Heart left ventricle (tissue), 16 donors: ENCODE results near the gene CFAP221. TPM values are rescaled to one million over a fixed set of nuclear protein-coding genes. Genes with fewer than 3 reads are reported as not detected.
"Not testable (repeated sequence)": the region's sequence is repeated elsewhere in the genome, so short reads cannot be mapped to it uniquely, and the experiment has no call there.

ENCODE experiments used
- ATAC-seq, 4 donors: fragments of 200-7000 bp; cut with Tn5 transposase; one replicate each; pipeline ENCODE4 v1.9.1; 2020 to 2022; ENCODE audit warnings: moderate library complexity in 4 of 4, mild to moderate bottlenecking in 3 of 4, moderate number of reproducible peaks in 1 of 4
- DNase-seq, 5 donors: peaks; one replicate each; pipeline ENCODE4 v3.0.0-alpha.2; 2020
- H3K27ac ChIP-seq, 12 donors: fragments of 200-600 bp; sonication (generic) in 4 of 12; one replicate each; pipeline versions ENCODE4 v1.5.0 to v1.8.0; 2016 to 2022; ENCODE audit warnings: mild to moderate bottlenecking in 2 of 12
- H3K27me3 ChIP-seq, 9 donors: fragments of 200-600 bp; sonication (generic) in 2 of 9; one replicate each; pipeline versions ENCODE4 v1.5.1 to v1.8.0; 2016 to 2022; ENCODE audit warnings: mild to moderate bottlenecking in 3 of 9
- H3K36me3 ChIP-seq, 9 donors: fragments of 200-600 bp; sonication (generic) in 2 of 9; one replicate each; pipeline versions ENCODE4 v1.5.0 to v1.8.0; 2018 to 2022; ENCODE audit warnings: mild to moderate bottlenecking in 2 of 9
- H3K4me1 ChIP-seq, 12 donors: fragments of 200-600 bp; sonication (generic) in 4 of 12; one replicate each; pipeline versions ENCODE4 v1.5.0 to v1.8.0; 2016 to 2022; ENCODE audit warnings: mild to moderate bottlenecking in 3 of 12
- H3K4me3 ChIP-seq, 12 donors: fragments of 200-600 bp; sonication (generic) in 4 of 12; one replicate each; pipeline versions ENCODE4 v1.5.0 to v1.8.0; 2017 to 2022; ENCODE audit warnings: mild to moderate bottlenecking in 9 of 12, moderate library complexity in 4 of 12
- H3K9me3 ChIP-seq, 12 donors: fragments of 200-600 bp; sonication (generic) in 4 of 12; one replicate each; pipeline versions ENCODE4 v1.5.0 to v1.8.0; 2016 to 2022; ENCODE audit warnings: mild to moderate bottlenecking in 1 of 12
- CTCF ChIP-seq, 12 donors: fragments of 200-600 bp; sonication (generic) in 4 of 12; IDR thresholded peaks; one replicate each; pipeline versions ENCODE4 v1.5.0 to v1.8.0; 2018 to 2022; ENCODE audit warnings: antibody characterized with exemption in 12 of 12, mild to moderate bottlenecking in 5 of 12
- POLR2A ChIP-seq, 2 donors: fragments of 450-650 bp; IDR thresholded peaks; one replicate each; pipeline ENCODE4 v1.6.1; 2017; ENCODE audit warnings: antibody characterized with exemption in 2 of 2, mild to moderate bottlenecking in 2 of 2, moderate library complexity in 2 of 2
- WGBS, 4 donors: extraction: QIAGEN DNeasy Blood & Tissue Kit in 2 of 4; methylation state at CpG; one replicate each; pipeline versions ENCODE4 v1.1.5 to v1.1.7; 2013 to 2018; 5-methylcytosine and 5-hydroxymethylcytosine counted together
- intact Hi-C, 10 donors: fragments of 100-400 bp; cut with DNase I; formaldehyde crosslinking; loops; one replicate each; pipeline versions ENCODE4 v1.11.1 to v1.14.2; 2022
- polyA plus RNA-seq, 2 donors: library from polyadenylated mRNA; stranded (reverse); fragments of 200-250 nt; gene quantifications; one replicate each; pipeline ENCODE4 v1.2.3, GENCODE V29; 2013
- total RNA-seq, 9 donors: library from RNA; depleted of rRNA in 2 of 9; stranded (reverse); fragments of >200 nt in 2 of 9; fragmentation: NEBNext Ultra II Directional in 3 of 9; extraction: Animal tissue kit (Norgen Biotek cat#: 25700) in 3 of 9; gene quantifications; one replicate each; pipeline versions ENCODE4 v1.1.0 to v1.2.4, GENCODE V29; 2016 to 2023
- donor health status: ischemic (EF 13 %, LVEDD 7.1; RV severe dilation, severe dysfunction).
- donor health status: healthy with polysubstance abuse.
- donor health status: DM: no; HTN: yes; CAD: no.
- donor health status: DM: no; HTN: no; CAD: no.
- donor health status: ischemic (EF 25% LVEDD 6.9; RV normal size, moderate dysfunction).
- donor health status: ischemic (EF 25% LVEDD 5.7; RV mildly dilated, moderate dysfunction).
- donor health status: healthy.
- donor health status: DM: yes; HTN: yes; CAD: no.
- donor health status: ischemic (EF 35%, LVEDD 5.7; RV mildly dilated, moderate dysfunction).
- donor health status: nonischemic (EF 11% LVEDD 7.7; RV severe dilation, severe dysfunction).
- donor health status: DM: yes; HTN: yes; CAD: no.
- donor health status: PGD.
- donor health status: ischemic (EF 29% LVEDD 5.4; RV normal size, mild dysfunction).
- donor health status: nonischemic (EF 23%, LVEDD 6.1; RV moderate dilation, normal function).

CFAP221 gene
- total and polyA plus RNA-seq, 11 donors, result 0.08 to 2.2 (median 1.4) TPM; not detected in 1

GRCh38 chr2:119608553-119608952 is 64.3 kb downstream of the CFAP221 start:
- Histone ChIP-seq H3K27ac (no peak overlapping the region), H3K36me3 (no peaks in the 10 kb centered on the region), H3K9me3 (peaks cover 0 to 9% (median 3%) of the 10 kb centered on the region in 12 donors), H3K27me3 (no peaks in the 10 kb centered on the region), H3K4me3 (no peak overlapping the region), H3K4me1 (no peaks in the 10 kb centered on the region)
- intact Hi-C loops, result no loop called here
- no peak for TF ChIP-seq CTCF (IDR thresholded peaks at IDR 0.05)
- no peak for TF ChIP-seq POLR2A (IDR thresholded peaks at IDR 0.05)
- 77 to 82% (median 81%) methylated on average over 3 of the region's 3 CpGs for WGBS, 4 donors
- DNase-seq (no peak), ATAC-seq (no peak)

DNA sequence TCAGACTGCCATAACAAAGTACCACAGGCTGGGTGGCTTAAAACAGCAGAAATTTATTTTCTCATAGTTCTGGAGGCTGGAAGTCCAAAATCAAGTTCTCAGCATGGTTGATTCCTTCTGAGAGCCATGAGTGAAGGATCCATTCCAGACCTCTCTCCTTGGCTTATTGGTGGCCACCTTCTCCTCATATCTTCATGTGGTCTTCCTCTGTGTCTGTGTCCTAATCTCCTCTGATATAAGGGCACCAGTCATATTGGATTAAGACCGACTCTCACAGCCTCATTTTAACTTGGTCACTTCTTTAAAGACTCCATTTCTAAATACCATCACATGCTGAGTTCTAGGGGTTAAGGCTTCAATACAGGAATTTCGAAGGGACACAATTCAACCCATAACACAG is 65.1 kb downstream of the CFAP221 start:
- peaks cover 0 to 17% (median 10%) of the 10 kb centered on the region in 12 donors for H3K9me3 ChIP-seq
- no peak for ATAC-seq
- 72 to 90% (median 79%) methylated on average over 2 of the region's 2 CpGs for WGBS, 4 donors
- intact Hi-C loops, result no loop called here
- no peak overlapping the region for H3K27ac ChIP-seq
- no peak overlapping the region for H3K4me3 ChIP-seq
- TF ChIP-seq POLR2A (IDR thresholded peaks at IDR 0.05) (no peak), CTCF (IDR thresholded peaks at IDR 0.05) (no peak)
- no peak for DNase-seq
- no peaks in the 10 kb centered on the region for H3K4me1 ChIP-seq
- no peaks in the 10 kb centered on the region for H3K27me3 ChIP-seq
- no peaks in the 10 kb centered on the region for H3K36me3 ChIP-seq

GRCh38 chr2:119614140-119614539 is 69.9 kb downstream of the CFAP221 start:
- H3K27me3 ChIP-seq, H3K36me3 ChIP-seq, H3K27ac ChIP-seq, H3K4me1 ChIP-seq, intact Hi-C loops, DNase-seq, H3K4me3 ChIP-seq, ATAC-seq: not testable (repeated sequence)
- H3K9me3 ChIP-seq, result peaks cover 0 to 26% (median 18%) of the 10 kb centered on the region in 12 donors

GRCh38 chr2:119616421-119616820 is 72.2 kb downstream of the CFAP221 start:
- TF ChIP-seq POLR2A (IDR thresholded peaks at IDR 0.05), result no peak
- no peak for TF ChIP-seq CTCF (IDR thresholded peaks at IDR 0.05)
- H3K27ac ChIP-seq, result no peak overlapping the region

DNA sequence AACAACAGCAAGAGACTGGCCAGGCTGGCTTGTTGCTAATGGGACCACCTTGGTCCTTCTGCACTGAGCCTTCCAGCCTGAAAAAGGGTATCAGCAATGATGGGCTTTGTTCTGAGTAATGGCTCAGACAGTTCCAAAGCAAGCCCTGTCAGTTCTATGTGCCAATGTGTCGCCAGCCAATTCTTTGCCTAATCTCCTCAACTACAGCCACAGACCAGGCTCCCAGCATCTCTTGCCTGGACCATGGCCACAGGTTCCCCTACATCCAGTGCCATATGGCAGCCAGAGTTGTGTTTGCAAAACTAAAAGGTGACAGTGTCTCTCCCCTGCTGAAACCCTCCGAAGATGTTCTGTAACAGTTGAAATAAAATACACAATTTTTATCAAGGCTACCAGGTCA is 73.2 kb downstream of the CFAP221 start:
- Histone ChIP-seq H3K27me3 (peaks cover 0 to 8% (median 0%) of the 10 kb centered on the region in 9 donors), H3K9me3 (peaks cover 0 to 26% (median 18%) of the 10 kb centered on the region in 12 donors), H3K4me1 (no peaks in the 10 kb centered on the region), H3K27ac (no peak overlapping the region), H3K4me3 (no peak overlapping the region), H3K36me3 (no peaks in the 10 kb centered on the region)
- WGBS, 4 donors, result 61 to 76% (median 68%) methylated on average over 2 of the region's 2 CpGs
- no peak for DNase-seq
- intact Hi-C loops, result no loop called here
- peak in 2 of 4 donors; percentile 57 to 61 for ATAC-seq
- TF ChIP-seq CTCF (IDR thresholded peaks at IDR 0.05), result no peak
- no peak for TF ChIP-seq POLR2A (IDR thresholded peaks at IDR 0.05)

More at GRCh38 chr2:119616421-119616820, 72.2 kb downstream of the CFAP221 start:
- no peak overlapping the region for H3K4me3 ChIP-seq
- peaks cover 0 to 26% (median 18%) of the 10 kb centered on the region in 12 donors for H3K9me3 ChIP-seq
- 74 to 79% (median 76%) methylated on average over 6 of the region's 6 CpGs for WGBS, 4 donors
- no peak for DNase-seq
- intact Hi-C loops, result no loop called here
- H3K4me1 ChIP-seq, result no peaks in the 10 kb centered on the region
- peaks cover 0 to 8% (median 0%) of the 10 kb centered on the region in 9 donors for H3K27me3 ChIP-seq
- ATAC-seq, result peak in 3 of 4 donors; percentile 14 to 20 (median 16)
- H3K36me3 ChIP-seq, result no peaks in the 10 kb centered on the region

DNA sequence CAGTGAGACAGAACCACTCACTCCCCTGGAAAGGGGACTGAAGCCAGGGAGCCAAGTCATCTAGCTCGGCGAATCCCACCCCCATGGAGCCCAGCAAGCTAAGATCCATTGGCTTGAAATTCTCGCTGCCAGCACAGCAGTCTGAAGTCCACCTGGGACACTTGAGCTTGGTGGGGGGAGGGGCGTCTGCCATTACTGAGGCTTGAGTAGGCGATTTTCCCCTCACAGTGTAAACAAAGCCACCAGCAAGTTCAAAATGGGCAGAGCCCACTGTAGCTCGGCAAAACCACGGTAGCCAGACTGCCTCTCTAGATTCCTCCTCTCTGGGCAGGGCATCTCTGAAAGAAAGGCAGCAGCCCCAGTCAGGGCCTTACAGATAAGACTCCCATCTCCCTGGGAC is 74.5 kb downstream of the CFAP221 start:
- H3K36me3 ChIP-seq, H3K4me3 ChIP-seq, ATAC-seq, H3K27ac ChIP-seq, H3K27me3 ChIP-seq, DNase-seq, intact Hi-C loops, H3K4me1 ChIP-seq: not testable (repeated sequence)
- 71 to 77% (median 76%) methylated on average over 3 to 7 of the region's 7 CpGs for WGBS, 4 donors
- H3K9me3 ChIP-seq, result peaks cover 0 to 21% (median 12%) of the 10 kb centered on the region in 12 donors
